NCI-H2227 treated with DMSO at 0.1 percent for 48 hours (cell line): ENCODE measurements around the gene AMELX.

Experiments used
- DNase-seq: peaks from one replicate; lab custom pipeline; 2025; lab: John Stamatoyannopoulos, UW

Gene AMELX

DNA sequence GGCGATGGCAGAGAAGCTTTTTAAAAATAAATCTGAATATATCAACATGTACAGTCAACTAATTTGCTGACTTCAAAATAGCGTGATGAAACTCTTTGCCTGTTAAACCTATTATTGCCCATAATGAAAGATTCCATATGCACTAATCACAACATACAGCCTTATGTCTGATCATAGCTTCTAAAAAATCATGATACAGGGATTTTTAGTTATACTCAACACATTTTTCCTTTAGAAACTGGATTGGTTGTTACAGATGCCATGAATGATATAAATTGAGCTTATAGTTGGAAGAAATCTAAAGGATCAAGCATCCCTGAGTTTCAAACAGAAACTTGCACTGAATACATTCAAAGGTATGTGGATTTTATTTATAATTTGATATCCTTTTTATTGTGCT lies at the start of gene AMELX:
TSS of gene AMELX (plus strand) at position 301 of the 400 bp plus-strand sequence. CDS start 1,376 bp downstream, outside the sequence.
- no peak for DNase-seq

DNA sequence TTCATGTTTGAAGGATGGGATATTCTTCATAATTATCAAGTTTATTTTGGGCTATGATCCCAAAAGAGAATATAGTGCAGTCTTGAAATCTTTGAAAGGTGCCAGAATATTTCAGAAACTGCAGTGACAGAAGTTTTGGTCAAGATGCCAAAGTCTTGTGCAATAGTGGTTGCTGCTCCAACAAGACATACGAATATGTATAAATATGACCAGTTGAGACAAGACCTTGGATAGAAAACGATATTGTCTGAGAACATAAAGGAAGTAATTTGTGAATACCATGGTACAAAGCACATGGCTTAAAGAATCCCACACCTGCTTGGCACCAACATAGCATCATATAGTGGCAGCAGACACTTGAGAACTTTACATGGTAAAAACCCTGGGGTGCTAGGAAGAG lies 48.6 kb upstream of the AMELX start:
- DNase-seq, result no peak

- DNase-seq, result no peak
These were observed 38.6 kb upstream of the AMELX start for GRCh38 chrX:11254417-11255109.

DNA sequence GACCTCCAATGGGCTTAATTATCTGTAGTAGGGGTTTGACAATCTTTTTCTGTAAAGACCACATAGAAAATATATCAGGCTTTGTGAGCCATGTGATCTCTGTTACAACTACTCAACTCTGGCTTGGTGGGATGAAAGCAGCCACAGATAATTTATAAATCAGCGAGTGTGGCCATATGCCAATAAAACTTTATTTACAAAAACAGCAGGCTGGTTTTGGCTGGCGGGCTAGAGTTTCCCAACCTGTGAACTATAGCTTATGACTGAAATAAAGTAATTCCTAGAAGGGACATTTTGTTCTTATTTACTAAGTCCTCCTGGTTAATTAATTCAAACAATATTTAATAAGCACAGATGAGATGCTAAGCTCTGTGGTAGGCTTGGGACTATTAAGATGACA lies 35.9 kb upstream of the AMELX start:
- no peak for DNase-seq

DNA sequence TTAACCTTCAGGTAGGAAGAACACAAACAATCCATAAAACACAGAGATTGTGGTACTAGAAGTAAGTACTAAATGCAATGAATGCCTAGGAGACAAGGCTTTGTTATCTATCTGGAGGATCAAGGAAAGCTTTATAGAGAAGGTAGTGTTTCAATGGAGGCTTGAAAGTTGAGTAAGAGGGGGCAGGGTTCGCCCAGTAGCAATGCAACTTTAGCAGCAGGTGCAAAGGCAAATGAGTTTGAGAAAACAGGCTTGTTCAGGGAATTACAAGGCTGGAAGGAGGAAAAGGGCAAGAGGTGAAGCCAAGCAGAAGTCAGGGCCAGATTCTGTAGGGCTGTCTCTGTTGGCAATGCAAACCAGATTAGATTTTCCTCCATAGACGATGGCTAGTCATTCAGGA lies 35.5 kb upstream of the AMELX start:
- DNase-seq, result no peak

- DNase-seq, result no peak
These were observed 33.8 kb upstream of the AMELX start for GRCh38 chrX:11259437-11259836.

DNA sequence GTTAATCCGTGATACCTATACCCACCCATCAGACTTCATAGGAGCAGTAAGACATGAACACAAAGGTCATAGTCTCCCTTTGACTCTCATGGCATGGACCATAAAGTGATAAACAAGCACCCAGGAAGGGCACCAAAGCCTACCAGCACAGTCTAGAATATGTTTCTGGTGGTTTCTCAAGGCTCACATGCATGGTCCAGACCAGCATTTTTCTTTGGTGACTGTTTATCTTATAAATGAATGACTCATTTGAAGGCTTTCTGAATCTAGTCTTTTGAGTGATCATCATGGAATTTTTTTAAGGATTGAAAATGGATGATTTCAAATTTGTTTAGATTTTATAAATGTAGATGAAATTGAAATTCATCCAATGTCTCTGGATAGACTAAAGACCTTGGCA lies 32.0 kb upstream of the AMELX start:
- DNase-seq, result no peak

GRCh38 chrX:11264925-11265324 lies 28.3 kb upstream of the AMELX start:
- no peak for DNase-seq

DNA sequence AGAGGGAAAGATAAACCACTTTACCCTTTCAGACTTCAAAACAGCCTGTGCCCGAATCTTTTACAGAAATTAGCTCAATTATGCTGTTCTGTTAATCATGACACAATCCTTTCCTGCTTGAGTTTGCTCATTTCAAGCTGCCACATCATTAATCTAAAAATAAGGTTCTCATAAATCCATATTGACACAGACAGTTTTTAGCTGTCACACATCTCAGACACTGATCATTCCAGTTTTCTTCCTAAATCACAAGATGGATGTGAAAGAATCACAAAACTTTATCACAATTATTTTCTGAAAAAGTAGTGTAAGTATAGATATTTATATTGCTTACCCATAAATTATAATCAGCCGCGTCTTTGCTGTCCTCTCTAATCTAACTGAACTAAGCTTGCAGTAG lies 27.9 kb upstream of the AMELX start:
- DNase-seq, result no peak

DNA sequence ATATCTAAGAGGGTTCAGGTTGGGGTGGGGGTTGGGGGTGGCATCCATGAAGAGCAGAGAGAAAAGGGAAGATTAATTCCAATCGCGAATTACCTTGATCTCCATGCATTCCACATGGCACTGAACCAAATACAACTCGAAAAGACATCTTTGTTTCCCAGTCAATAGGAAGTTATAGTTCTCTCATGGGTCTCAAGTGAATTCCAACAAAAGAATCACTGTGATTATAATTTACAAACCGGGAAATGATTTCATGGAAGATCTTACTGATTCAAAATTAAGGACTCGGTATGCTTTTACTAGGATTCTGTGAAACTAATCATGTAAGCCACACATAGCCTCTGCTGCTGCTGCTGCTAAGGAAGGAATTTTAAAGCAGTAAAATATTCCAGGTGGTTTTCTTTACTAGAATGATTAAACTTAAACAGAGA lies 26.6 kb upstream of the AMELX start:
- DNase-seq, result no peak

DNA sequence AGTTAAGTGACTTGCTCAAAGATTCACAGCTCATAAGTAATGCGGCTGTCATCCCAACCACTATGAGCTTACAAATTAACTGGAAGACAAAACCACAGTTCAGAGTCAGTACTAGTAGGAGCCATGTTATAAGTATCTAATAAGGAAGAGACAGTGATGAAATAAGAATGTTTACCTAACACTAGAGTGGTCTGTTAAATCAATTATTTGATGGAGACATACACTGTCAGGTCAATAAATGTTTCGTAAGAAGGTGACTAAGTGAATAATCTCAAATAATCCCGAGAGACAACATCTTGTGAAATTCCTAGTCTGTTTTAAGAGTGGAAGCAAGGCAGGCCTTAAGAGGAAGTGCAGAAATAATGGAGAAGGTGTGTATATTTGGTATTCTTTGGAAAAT lies 25.8 kb upstream of the AMELX start:
- no peak for DNase-seq

DNA sequence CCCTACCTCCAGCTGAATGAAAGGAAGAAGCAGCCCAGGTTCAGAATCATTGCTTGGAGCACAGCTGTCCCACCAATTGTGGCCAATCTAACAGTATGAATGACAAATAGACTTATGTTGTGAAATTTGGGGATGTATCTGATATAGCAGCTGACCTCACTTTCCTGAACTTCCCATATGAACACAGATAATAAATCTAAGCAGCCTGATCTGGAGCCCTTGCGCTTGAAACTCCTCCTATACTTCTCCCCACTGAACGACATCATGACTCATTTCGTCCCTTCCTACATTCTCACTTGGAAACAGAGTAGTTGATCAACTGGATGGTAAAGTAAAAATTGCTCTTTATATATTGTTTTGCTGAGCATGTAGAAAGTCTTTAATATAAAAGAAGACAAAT lies 24.2 kb upstream of the AMELX start:
- DNase-seq, result no peak

GRCh38 chrX:11269996-11270395 lies 23.2 kb upstream of the AMELX start:
- no peak for DNase-seq

GRCh38 chrX:11272290-11272689 lies 20.9 kb upstream of the AMELX start:
- DNase-seq, result no peak

DNA sequence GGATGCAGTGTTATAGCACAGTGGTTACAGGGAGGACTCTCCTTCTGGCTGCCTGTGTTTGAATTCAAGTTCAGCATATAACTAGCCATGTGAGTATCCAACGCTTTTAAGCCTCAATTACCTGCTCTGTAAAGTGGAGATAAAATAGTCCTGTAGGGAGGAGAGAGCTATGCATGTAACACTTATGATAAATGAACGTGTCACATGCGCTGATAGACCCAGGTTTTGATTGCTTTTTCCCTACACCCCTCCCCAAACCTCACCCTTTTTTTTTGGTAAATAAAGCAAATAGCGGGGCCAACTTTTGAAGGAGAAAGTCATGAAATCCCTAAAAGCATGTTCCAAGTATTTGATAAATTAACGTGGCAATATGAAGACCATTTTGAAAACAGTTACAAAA lies 20.4 kb upstream of the AMELX start:
- DNase-seq, result no peak

GRCh38 chrX:11273544-11273943 lies 19.7 kb upstream of the AMELX start:
- DNase-seq, result no peak

DNA sequence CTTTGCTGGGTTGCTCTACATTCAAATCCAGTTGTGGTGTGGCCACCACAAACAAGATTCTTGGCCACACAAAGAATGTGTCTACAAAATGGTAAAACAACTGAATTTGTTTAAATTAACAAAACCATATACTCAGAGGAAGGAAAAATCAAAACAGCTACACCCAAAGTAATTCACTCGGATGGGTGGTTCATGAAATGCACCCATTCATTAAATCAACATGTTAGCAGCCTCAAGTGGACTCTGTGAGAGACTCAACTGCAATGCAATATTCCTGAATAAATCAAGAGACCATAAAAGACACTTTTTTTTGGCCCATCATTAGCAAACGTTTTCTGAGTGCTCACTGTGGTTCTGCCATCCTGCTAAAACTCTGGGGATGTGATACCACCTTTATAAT lies 11.2 kb upstream of the AMELX start:
- no peak for DNase-seq

GRCh38 chrX:11285651-11286050 lies 7.6 kb upstream of the AMELX start:
- DNase-seq, result no peak

- DNase-seq, result no peak
These were observed 5.7 kb upstream of the AMELX start for GRCh38 chrX:11287505-11287904.

DNA sequence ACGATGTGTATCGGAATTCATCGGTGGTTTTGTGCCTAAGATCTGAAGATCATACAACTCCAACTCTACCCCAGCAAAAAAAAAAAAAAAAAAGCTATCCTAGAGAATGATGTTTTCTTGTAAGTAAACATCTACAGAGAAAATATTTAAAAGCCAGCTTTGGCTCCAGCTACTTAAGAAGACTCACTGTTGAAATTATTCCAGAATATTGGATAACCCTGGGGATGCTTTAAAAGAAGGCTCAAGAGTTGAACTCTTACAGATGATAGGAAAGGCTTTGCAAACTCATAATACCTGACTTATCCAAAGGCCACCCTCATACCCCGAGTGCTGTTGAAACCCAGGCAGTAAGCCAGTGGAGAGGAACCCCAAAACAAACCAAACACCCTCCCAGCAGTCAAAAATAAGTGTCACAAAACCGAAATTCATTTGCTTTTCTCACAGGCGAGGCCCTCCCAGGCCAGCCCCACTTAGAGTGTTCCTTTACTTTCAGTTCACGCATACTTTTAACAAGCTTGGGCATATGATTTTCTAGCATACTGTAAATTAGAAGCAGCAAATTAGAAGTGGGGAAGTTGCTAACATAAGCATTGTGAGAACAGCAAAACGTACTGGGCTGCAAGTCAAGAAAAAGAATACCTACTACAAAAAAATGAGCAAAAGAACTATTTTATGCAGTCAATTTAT lies 2.7 kb upstream of the AMELX start:
- DNase-seq, result no peak

- no peak for DNase-seq
These were observed 2.8 kb downstream of the AMELX start for GRCh38 chrX:11296051-11296450.

DNA sequence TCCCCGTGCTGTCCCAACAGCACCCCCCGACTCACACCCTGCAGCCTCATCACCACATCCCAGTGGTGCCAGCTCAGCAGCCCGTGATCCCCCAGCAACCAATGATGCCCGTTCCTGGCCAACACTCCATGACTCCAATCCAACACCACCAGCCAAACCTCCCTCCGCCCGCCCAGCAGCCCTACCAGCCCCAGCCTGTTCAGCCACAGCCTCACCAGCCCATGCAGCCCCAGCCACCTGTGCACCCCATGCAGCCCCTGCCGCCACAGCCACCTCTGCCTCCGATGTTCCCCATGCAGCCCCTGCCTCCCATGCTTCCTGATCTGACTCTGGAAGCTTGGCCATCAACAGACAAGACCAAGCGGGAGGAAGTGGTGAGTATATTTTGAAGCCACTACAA lies 5.4 kb downstream of the AMELX start:
- no peak for DNase-seq

DNA sequence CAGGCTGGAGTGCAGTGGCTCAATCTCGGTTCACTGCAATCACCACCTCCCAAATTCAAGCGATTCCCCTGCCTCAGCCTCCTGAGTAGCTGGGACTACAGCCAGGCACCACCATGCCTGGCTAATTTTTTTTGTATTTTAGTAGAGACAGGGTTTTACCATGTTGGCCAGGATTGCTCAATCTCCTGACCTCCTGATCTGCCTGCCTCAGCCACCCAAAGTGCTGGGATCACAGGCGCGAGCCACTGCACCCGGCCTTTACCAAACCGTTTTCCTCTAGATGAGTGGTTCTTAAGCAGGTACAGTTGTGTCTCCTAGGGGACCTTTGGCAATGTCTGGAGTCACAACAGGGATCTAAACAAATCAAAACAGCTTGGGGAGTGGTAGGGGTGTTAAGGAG lies 11.6 kb downstream of the AMELX start:
- DNase-seq, result no peak

- DNase-seq, result no peak
These were observed 12.4 kb downstream of the AMELX start for GRCh38 chrX:11305641-11306040.
